Tibial artery (tissue), 4 donors: Measurements from ENCODE around the gene ASIC1.

ENCODE experiments used
- DNase-seq, 2 donors: peaks; one replicate each; pipeline ENCODE4 v3.0.0-alpha.2; 2019
- H3K27ac ChIP-seq, 2 donors: fragments of 200-600 bp; sonication (generic) in 1 of 2; 1 replicate in 1 of 2; 2 replicates in 1 of 2; pipeline ENCODE4 v1.5.1; 2018 to 2019; ENCODE audit warnings: mild to moderate bottlenecking in 1 of 2
- H3K27me3 ChIP-seq, 2 donors: fragments of 200-600 bp; sonication (generic) in 1 of 2; one replicate each; pipeline versions ENCODE4 v1.5.1 to v1.6.0; 2016 to 2019
- H3K36me3 ChIP-seq, 3 donors: fragments of 200-600 bp; sonication (generic) in 2 of 3; one replicate each; pipeline ENCODE4 v1.5.1; 2016 to 2019; ENCODE audit warnings: mild to moderate bottlenecking in 2 of 3
- H3K4me1 ChIP-seq, 4 donors: fragments of 200-600 bp; sonication (generic) in 2 of 4; 1 replicate in 3 of 4; 2 replicates in 1 of 4; pipeline ENCODE4 v1.5.1; 2016 to 2019
- H3K4me3 ChIP-seq, 2 donors: fragments of 200-600 bp; sonication (generic) in 1 of 2; 1 replicate in 1 of 2; 2 replicates in 1 of 2; pipeline ENCODE4 v1.5.1; 2018 to 2019; ENCODE audit warnings: mild to moderate bottlenecking in 2 of 2
- H3K9me3 ChIP-seq, 3 donors: fragments of 200-600 bp; sonication (generic) in 1 of 3; one replicate each; pipeline ENCODE4 v1.5.1; 2016 to 2019
- intact Hi-C: fragments of 100-400 bp; cut with DNase I; formaldehyde crosslinking; loops from one replicate; pipeline ENCODE4 v1.15.0; 2023; ENCODE audit warnings: low total_unique reads
- TF ChIP-seq, protein P1 (sequence below), 2 experiments: fragments of 200-600 bp in 1 of 2; fragments of 450-650 bp in 1 of 2; IDR thresholded peaks; one replicate each; pipeline ENCODE4 v1.5.1; 2017 to 2019; ENCODE audit warnings: antibody characterized with exemption in 2 of 2, mild to moderate bottlenecking in 1 of 2, moderate library complexity in 1 of 2

ASIC1 gene

DNA sequence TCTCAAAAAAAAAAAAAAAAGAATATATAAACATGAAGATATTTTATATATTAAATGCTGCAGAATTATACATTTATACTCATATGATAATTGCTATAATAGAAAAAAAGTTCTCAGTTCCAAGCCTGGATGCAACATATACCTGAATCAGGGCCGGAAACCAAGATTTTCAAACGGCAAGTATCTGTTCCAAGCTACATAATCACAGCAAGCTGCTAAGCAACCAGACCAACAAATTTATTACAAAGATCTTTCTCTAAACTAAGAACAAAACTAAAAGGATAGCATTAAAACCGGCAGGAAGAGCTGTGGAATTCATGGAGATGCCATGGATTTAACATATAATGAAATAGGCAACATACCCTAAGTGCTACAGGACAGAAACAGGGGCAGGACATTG, 39.2 kb upstream of the ASIC1 start:
- Histone ChIP-seq H3K27me3 (no peaks in the 10 kb centered on the region), H3K36me3 (peaks cover 0 to 7% (median 5%) of the 10 kb centered on the region in 3 donors), H3K4me1 (peaks cover 0 to 5% (median 0%) of the 10 kb centered on the region in 4 donors), H3K27ac (no peak overlapping the region), H3K4me3 (no peak overlapping the region), H3K9me3 (no peaks in the 10 kb centered on the region)
- TF ChIP-seq, protein P1, sequence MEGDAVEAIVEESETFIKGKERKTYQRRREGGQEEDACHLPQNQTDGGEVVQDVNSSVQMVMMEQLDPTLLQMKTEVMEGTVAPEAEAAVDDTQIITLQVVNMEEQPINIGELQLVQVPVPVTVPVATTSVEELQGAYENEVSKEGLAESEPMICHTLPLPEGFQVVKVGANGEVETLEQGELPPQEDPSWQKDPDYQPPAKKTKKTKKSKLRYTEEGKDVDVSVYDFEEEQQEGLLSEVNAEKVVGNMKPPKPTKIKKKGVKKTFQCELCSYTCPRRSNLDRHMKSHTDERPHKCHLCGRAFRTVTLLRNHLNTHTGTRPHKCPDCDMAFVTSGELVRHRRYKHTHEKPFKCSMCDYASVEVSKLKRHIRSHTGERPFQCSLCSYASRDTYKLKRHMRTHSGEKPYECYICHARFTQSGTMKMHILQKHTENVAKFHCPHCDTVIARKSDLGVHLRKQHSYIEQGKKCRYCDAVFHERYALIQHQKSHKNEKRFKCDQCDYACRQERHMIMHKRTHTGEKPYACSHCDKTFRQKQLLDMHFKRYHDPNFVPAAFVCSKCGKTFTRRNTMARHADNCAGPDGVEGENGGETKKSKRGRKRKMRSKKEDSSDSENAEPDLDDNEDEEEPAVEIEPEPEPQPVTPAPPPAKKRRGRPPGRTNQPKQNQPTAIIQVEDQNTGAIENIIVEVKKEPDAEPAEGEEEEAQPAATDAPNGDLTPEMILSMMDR (IDR thresholded peaks at IDR 0.05) = no peak
- DNase-seq = no peak
- intact Hi-C loops = no loop called here

DNA sequence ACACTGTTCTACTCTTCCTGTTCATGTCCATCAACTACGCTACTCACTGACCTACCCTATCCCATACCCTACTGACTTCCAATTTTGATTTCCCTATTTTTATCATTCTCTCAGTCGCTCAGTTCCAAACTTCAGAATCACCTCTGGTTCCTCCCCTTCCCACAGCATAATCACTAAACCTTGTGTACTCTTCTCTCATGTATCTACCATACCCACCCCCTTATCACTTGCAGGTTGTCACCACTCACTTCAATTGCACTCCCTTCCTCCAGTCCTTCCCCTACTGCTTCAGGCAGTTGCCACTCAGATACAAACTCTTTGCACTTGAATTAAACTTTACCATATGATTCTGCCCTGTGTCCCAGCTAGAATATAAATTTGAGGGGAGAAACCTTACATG, 38.4 kb upstream of the ASIC1 start:
- intact Hi-C loops = no loop called here
- no peak overlapping the region for H3K4me3 ChIP-seq
- TF ChIP-seq, protein P1 (IDR thresholded peaks at IDR 0.05) = no peak
- peaks cover 0 to 7% (median 5%) of the 10 kb centered on the region in 3 donors for H3K36me3 ChIP-seq
- H3K9me3 ChIP-seq = no peaks in the 10 kb centered on the region
- H3K27ac ChIP-seq = no peak overlapping the region
- no peak for DNase-seq
- H3K27me3 ChIP-seq = no peaks in the 10 kb centered on the region
- H3K4me1 ChIP-seq = peaks cover 0 to 5% (median 0%) of the 10 kb centered on the region in 4 donors

DNA sequence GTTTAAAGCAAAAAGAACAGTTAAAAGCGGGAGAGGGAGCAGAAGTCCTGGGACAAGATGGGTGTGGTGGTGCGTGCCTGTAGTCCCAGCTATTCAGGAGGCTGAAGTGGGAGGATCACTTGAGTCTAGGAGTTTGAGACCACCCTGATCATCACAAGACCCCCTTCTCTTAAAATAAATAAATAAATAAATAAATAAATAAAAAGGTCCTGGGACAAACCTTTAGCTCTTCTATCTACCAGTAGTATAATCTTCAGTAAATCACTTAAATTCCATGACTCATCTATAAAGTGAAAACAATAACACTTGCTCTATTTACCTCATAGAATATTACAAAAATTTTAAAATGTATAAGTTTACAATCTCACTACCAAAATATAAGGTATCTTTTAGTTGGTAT, 37.9 kb upstream of the ASIC1 start:
- no peak for DNase-seq
- TF ChIP-seq, protein P1 (IDR thresholded peaks at IDR 0.05) = no peak
- Histone ChIP-seq H3K4me1 (peaks cover 0 to 6% (median under 1%) of the 10 kb centered on the region in 4 donors), H3K27me3 (no peaks in the 10 kb centered on the region), H3K36me3 (peaks cover 0 to 3% (median 2%) of the 10 kb centered on the region in 3 donors), H3K4me3 (no peak overlapping the region), H3K27ac (no peak overlapping the region), H3K9me3 (no peaks in the 10 kb centered on the region)
- intact Hi-C loops = no loop called here

DNA sequence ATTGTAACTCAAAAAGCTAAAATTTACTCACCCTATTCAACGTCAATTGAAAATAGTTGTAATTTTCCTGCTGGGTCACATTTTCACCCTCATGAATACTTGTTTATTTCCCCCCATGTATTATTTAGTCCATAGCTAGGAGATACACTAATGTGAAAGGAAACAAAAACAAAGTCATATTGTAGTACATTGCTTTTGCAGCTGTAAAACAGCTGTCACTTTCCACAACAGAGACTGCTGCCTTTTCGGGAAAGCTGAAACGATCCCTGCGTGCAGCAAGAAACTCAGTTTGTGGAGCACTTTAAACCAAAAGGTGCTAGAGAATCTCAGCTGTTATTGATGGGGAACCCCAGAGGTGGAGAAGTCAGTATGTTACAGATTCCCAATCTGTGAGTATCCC, 36.4 kb upstream of the ASIC1 start:
- no peaks in the 10 kb centered on the region for H3K36me3 ChIP-seq
- H3K4me3 ChIP-seq = no peak overlapping the region
- no peaks in the 10 kb centered on the region for H3K27me3 ChIP-seq
- H3K27ac ChIP-seq = no peak overlapping the region
- TF ChIP-seq, protein P1 (IDR thresholded peaks at IDR 0.05) = no peak
- no peaks in the 10 kb centered on the region for H3K9me3 ChIP-seq
- intact Hi-C loops = no loop called here
- peaks cover 0 to 11% (median 4%) of the 10 kb centered on the region in 4 donors for H3K4me1 ChIP-seq
- DNase-seq = no peak

DNA sequence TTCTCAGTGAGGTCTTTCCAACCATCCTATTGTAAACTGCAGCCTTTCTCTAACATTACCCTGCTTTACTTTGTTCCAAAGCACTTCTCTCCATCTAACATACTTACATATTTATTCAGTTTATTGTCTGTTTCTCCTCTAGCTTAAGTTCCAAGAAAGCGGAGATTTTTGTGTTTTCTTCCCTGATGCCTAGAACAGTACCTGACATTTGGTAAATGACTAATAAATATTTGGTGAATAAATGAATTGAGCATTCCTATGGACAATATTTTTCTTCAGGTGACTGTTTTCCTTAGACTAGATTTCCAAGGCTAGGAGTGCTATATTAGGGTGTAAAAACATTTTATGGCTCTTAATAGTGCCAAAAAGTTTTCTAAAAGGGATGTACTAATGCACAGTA, 34.5 kb upstream of the ASIC1 start:
- peaks cover 0 to 6% (median 4%) of the 10 kb centered on the region in 4 donors for H3K4me1 ChIP-seq
- H3K27me3 ChIP-seq = no peaks in the 10 kb centered on the region
- TF ChIP-seq, protein P1 (IDR thresholded peaks at IDR 0.05) = no peak
- H3K27ac ChIP-seq = no peak overlapping the region
- H3K4me3 ChIP-seq = no peak overlapping the region
- intact Hi-C loops = no loop called here
- no peaks in the 10 kb centered on the region for H3K9me3 ChIP-seq
- no peak for DNase-seq
- no peaks in the 10 kb centered on the region for H3K36me3 ChIP-seq

DNA sequence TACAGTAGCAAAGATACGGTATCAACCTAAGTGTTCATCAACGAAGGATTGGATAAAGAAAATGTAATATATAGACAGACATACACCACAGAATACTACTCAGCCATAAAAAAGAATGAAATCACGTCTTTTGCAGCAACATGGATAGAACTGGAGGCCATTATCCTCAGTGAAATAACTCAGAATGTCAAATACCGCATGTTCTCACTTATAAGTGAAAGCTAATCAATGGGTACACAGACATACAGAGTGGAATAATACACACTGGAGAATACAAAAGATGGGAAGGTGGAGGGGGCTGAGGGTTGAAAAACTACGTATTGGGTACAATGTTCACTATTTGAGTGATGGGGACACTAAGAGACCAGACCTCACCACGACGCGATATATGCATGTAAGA, 33.2 kb upstream of the ASIC1 start:
- TF ChIP-seq, protein P1 (IDR thresholded peaks at IDR 0.05) = no peak
- H3K27me3 ChIP-seq = peaks cover 0 to 9% of the 10 kb centered on the region in 2 donors
- no peaks in the 10 kb centered on the region for H3K9me3 ChIP-seq
- H3K4me1 ChIP-seq = peaks cover 0 to 6% (median 4%) of the 10 kb centered on the region in 4 donors
- H3K4me3 ChIP-seq = no peak overlapping the region
- intact Hi-C loops = no loop called here
- no peak for DNase-seq
- no peak overlapping the region for H3K27ac ChIP-seq
- H3K36me3 ChIP-seq = no peaks in the 10 kb centered on the region
